Caco-2 (cell line): Measurements from ENCODE around the gene CDS2. TPM values are rescaled to one million over a fixed set of nuclear protein-coding genes. Genes with fewer than 3 reads are reported as not detected.

Experiments used
- BruUV-seq: library from RNA; stranded (reverse); fragments of 400-500 nt; replicated peaks from 2 replicates; lab custom pipeline; 2021; lab: Mats Ljungman, UMichigan
- CTCF ChIA-PET: fragments of 300-600 bp; sonication (Branson Sonifier 250); formaldehyde crosslinking; loops from one replicate; lab custom pipeline; 2022; ENCODE audit warnings: antibody characterized with exemption; lab: Charles Lee
- POLR2A ChIA-PET: fragments of 300-600 bp; sonication (Branson Sonifier 250); formaldehyde crosslinking; loops from one replicate; lab custom pipeline; 2022; ENCODE audit warnings: antibody characterized with exemption; lab: Charles Lee
- DNase-seq, 2 experiments: peaks; one replicate each; pipeline versions ENCODE4 v3.0.0 to v3.0.0-alpha.2; 2020 to 2022
- H3K27me3 ChIP-seq: replicated peaks from 2 replicates; pipeline ENCODE4 v1.6.0; 2011; ENCODE audit warnings: low read length; ENCODE audit not compliant: control insufficient read depth, insufficient read depth
- H3K36me3 ChIP-seq: 2 replicates; pipeline ENCODE4 v1.5.1; 2011; ENCODE audit warnings: low read length; ENCODE audit not compliant: control insufficient read depth, insufficient read depth
- H3K4me1 ChIP-seq: fragments of 250-450 bp; sonication (Bioruptor Pico); 2 replicates; pipeline ENCODE4 v1.5.1; 2020; ENCODE audit warnings: mild to moderate bottlenecking
- H3K4me3 ChIP-seq: 2 replicates; pipeline ENCODE4 v1.5.1; 2011; ENCODE audit warnings: low read depth, mild to moderate bottlenecking, control low read depth, low read length
- H3K9me3 ChIP-seq: fragments of 250-450 bp; sonication (Bioruptor Pico); 2 replicates; pipeline ENCODE4 v1.5.1; 2020; ENCODE audit warnings: mild to moderate bottlenecking, moderate library complexity
- H3K27ac Mint-ChIP-seq: one replicate; pipeline ENCODE4 v1.8.0; 2022; ENCODE audit warnings: mixed read lengths; ENCODE audit not compliant: unreplicated experiment
- H3K27me3 Mint-ChIP-seq: one replicate; pipeline ENCODE4 v1.8.0; 2022; ENCODE audit warnings: mixed read lengths; ENCODE audit not compliant: insufficient read depth, unreplicated experiment
- H3K36me3 Mint-ChIP-seq: one replicate; pipeline ENCODE4 v1.8.0; 2022; ENCODE audit warnings: mild to moderate bottlenecking, mixed read lengths; ENCODE audit not compliant: insufficient read depth, unreplicated experiment
- H3K4me1 Mint-ChIP-seq: one replicate; pipeline ENCODE4 v1.8.0; 2022; ENCODE audit warnings: low read depth, mixed read lengths; ENCODE audit not compliant: unreplicated experiment
- H3K4me3 Mint-ChIP-seq: one replicate; pipeline ENCODE4 v1.8.0; 2022; ENCODE audit warnings: mild to moderate bottlenecking, moderate library complexity, mixed read lengths; ENCODE audit not compliant: unreplicated experiment
- H3K9me3 Mint-ChIP-seq: one replicate; pipeline ENCODE4 v1.8.0; 2022; ENCODE audit warnings: mixed read lengths; ENCODE audit not compliant: unreplicated experiment
- CTCF ChIP-seq, 2 experiments: fragments of 200-600 bp in 1 of 2; IDR thresholded peaks; 1 replicate in 1 of 2; 2 replicates in 1 of 2; pipeline versions ENCODE4 v1.5.1 to v1.8.0; 2011 to 2022; ENCODE audit warnings: antibody characterized with exemption in 1 of 2, control low read depth in 1 of 2, inconsistent platforms in 1 of 2, low read depth in 1 of 2, low read length in 1 of 2, mild to moderate bottlenecking in 1 of 2, moderate library complexity in 1 of 2; ENCODE audit not compliant: insufficient read depth in 1 of 2, severe bottlenecking in 1 of 2, unreplicated experiment in 1 of 2
- intact Hi-C: fragments of 100-400 bp; cut with micrococcal nuclease; formaldehyde crosslinking; loops from one replicate; pipeline ENCODE4 v1.10.0; 2022; ENCODE audit not compliant: unreplicated experiment
- total RNA-seq: library from RNA; stranded (reverse); gene quantifications from 2 replicates; pipeline ENCODE4 v1.2.3, GENCODE V29; 2022

The CDS2 gene
- total RNA-seq, 1 experiment from 2014 or later = 53.8 TPM

- no peaks in the 10 kb centered on the region for H3K27me3 ChIP-seq
- DNase-seq = no peak
- TF ChIP-seq CTCF (IDR thresholded peaks at IDR 0.05; ENCODE audit: insufficient read depth in 1 of 2, low read depth in 1 of 2, low read length in 1 of 2, severe bottlenecking in 1 of 2, unreplicated experiment in 1 of 2) = no peak
- H3K36me3 ChIP-seq = no peaks in the 10 kb centered on the region
- no peaks in the 10 kb centered on the region for H3K4me1 ChIP-seq
- H3K4me3 ChIP-seq = no peak overlapping the region
- intact Hi-C loops = no loop called here
- no peak overlapping the region for H3K27ac Mint-ChIP-seq
- POLR2A ChIA-PET = no interaction called here
- no peak overlapping the region for H3K4me3 Mint-ChIP-seq
- CTCF ChIA-PET = interaction anchor here (1.7 kb wide), 1 partner anchor 13 kb away, joined by 5 read pairs; the partner anchor contains the start of gene CDS2
- H3K36me3 Mint-ChIP-seq = peaks cover 6% of the 10 kb centered on the region
- no peaks in the 10 kb centered on the region for H3K27me3 Mint-ChIP-seq
- H3K9me3 Mint-ChIP-seq = no peaks in the 10 kb centered on the region
- BruUV-seq = no TSS peak
- no peaks in the 10 kb centered on the region for H3K4me1 Mint-ChIP-seq
- no peaks in the 10 kb centered on the region for H3K9me3 ChIP-seq
These were observed 13.4 kb downstream of the CDS2 start for GRCh38 chr20:5140195-5140594.

GRCh38 chr20:5141615-5142014 is 14.8 kb downstream of the CDS2 start:
- Mint-ChIP-seq H3K36me3 (peaks cover 6% of the 10 kb centered on the region), H3K4me1 (no peaks in the 10 kb centered on the region), H3K4me3 (no peak overlapping the region), H3K27me3 (no peaks in the 10 kb centered on the region), H3K9me3 (no peaks in the 10 kb centered on the region), H3K27ac (no peak overlapping the region)
- no peaks in the 10 kb centered on the region for H3K4me1 ChIP-seq
- BruUV-seq = no TSS peak
- DNase-seq = no peak
- intact Hi-C loops = no loop called here
- no peaks in the 10 kb centered on the region for H3K27me3 ChIP-seq
- ChIA-PET POLR2A (no interaction called here), CTCF (interaction anchor here (1.7 kb wide), 1 partner anchor 15 kb away, joined by 5 read pairs; the partner anchor contains the start of gene CDS2)
- TF ChIP-seq CTCF (IDR thresholded peaks at IDR 0.05; ENCODE audit: insufficient read depth in 1 of 2, low read depth in 1 of 2, low read length in 1 of 2, severe bottlenecking in 1 of 2, unreplicated experiment in 1 of 2) = no peak
- no peaks in the 10 kb centered on the region for H3K36me3 ChIP-seq
- H3K4me3 ChIP-seq = no peak overlapping the region
- H3K9me3 ChIP-seq = no peaks in the 10 kb centered on the region

- no peak for TF ChIP-seq CTCF (IDR thresholded peaks at IDR 0.05; ENCODE audit: insufficient read depth in 1 of 2, low read depth in 1 of 2, low read length in 1 of 2, severe bottlenecking in 1 of 2, unreplicated experiment in 1 of 2)
- Mint-ChIP-seq H3K36me3 (peaks cover 11% of the 10 kb centered on the region), H3K4me1 (peaks cover 7% of the 10 kb centered on the region), H3K27ac (no peak overlapping the region), H3K4me3 (no peak overlapping the region), H3K27me3 (no peaks in the 10 kb centered on the region), H3K9me3 (no peaks in the 10 kb centered on the region)
- no peaks in the 10 kb centered on the region for H3K9me3 ChIP-seq
- H3K27me3 ChIP-seq = no peaks in the 10 kb centered on the region
- ChIA-PET POLR2A (no interaction called here), CTCF (interaction anchor here (1.9 kb wide), 1 partner anchor 17 kb away, joined by 4 read pairs; the partner anchor contains the start of gene CDS2)
- H3K36me3 ChIP-seq = no peaks in the 10 kb centered on the region
- DNase-seq = no peak
- H3K4me3 ChIP-seq = no peak overlapping the region
- intact Hi-C loops = no loop called here
- H3K4me1 ChIP-seq = no peaks in the 10 kb centered on the region
- BruUV-seq = no TSS peak
These were observed 17.0 kb downstream of the CDS2 start for GRCh38 chr20:5143851-5144250.
